NK-92 treated with Interleukin-12 subunit alpha and Interleukin-12 subunit beta, amount 100 ng/mL, for 24 hours (cell line): ENCODE results near the gene TMEM123.

Source experiments
- DNase-seq: peaks from one replicate; lab custom pipeline; 2025; lab: John Stamatoyannopoulos, UW

TMEM123 gene

GRCh38 chr11:102422817-102423712, 29.5 kb downstream of the TMEM123 start:
- DNase-seq = no peak

- DNase-seq = no peak
Observed at GRCh38 chr11:102421261-102421660, 31.3 kb downstream of the TMEM123 start.

GRCh38 chr11:102420547-102420946, 32.0 kb downstream of the TMEM123 start:
- no peak for DNase-seq

- DNase-seq = no peak
Observed at GRCh38 chr11:102419181-102419580, 33.4 kb downstream of the TMEM123 start.

GRCh38 chr11:102416976-102417375, 35.6 kb downstream of the TMEM123 start:
- DNase-seq = no peak

GRCh38 chr11:102415304-102415916, 37.2 kb downstream of the TMEM123 start:
- DNase-seq = no peak

GRCh38 chr11:102414559-102414958, 38.0 kb downstream of the TMEM123 start:
- no peak for DNase-seq

GRCh38 chr11:102413497-102413896, 39.1 kb downstream of the TMEM123 start:
- no peak for DNase-seq

- DNase-seq = no peak
Observed at GRCh38 chr11:102411142-102411541, 41.4 kb downstream of the TMEM123 start.

GRCh38 chr11:102410382-102410784, 42.2 kb downstream of the TMEM123 start:
- DNase-seq = no peak

- no peak for DNase-seq
Observed at GRCh38 chr11:102408339-102408738, 44.2 kb downstream of the TMEM123 start.

GRCh38 chr11:102407901-102408300, 44.7 kb downstream of the TMEM123 start:
- DNase-seq = no peak

GRCh38 chr11:102406099-102406498, 46.5 kb downstream of the TMEM123 start:
- DNase-seq = no peak

- DNase-seq = no peak
Observed at GRCh38 chr11:102405501-102405900, 47.1 kb downstream of the TMEM123 start.

GRCh38 chr11:102402548-102402947, 50.0 kb downstream of the TMEM123 start:
- DNase-seq = no peak

GRCh38 chr11:102401905-102402304, 50.7 kb downstream of the TMEM123 start:
- no peak for DNase-seq

GRCh38 chr11:102400603-102401002, 52.0 kb downstream of the TMEM123 start:
- DNase-seq = no peak

GRCh38 chr11:102399189-102399588, 53.4 kb downstream of the TMEM123 start:
- DNase-seq = no peak

GRCh38 chr11:102398297-102398696, 54.3 kb downstream of the TMEM123 start:
- no peak for DNase-seq

GRCh38 chr11:102396708-102397563, 55.6 kb downstream of the TMEM123 start:
- no peak for DNase-seq

- DNase-seq = no peak
Observed at GRCh38 chr11:102395720-102396393, 56.7 kb downstream of the TMEM123 start.

GRCh38 chr11:102393272-102393730, 59.3 kb downstream of the TMEM123 start:
- no peak for DNase-seq
